ENCODE data around the gene STARD7.
"Not testable (repeated sequence)": the region's sequence is repeated elsewhere in the genome, so short reads cannot be mapped to it uniquely, and the experiment has no call there.

Gene STARD7

DNA sequence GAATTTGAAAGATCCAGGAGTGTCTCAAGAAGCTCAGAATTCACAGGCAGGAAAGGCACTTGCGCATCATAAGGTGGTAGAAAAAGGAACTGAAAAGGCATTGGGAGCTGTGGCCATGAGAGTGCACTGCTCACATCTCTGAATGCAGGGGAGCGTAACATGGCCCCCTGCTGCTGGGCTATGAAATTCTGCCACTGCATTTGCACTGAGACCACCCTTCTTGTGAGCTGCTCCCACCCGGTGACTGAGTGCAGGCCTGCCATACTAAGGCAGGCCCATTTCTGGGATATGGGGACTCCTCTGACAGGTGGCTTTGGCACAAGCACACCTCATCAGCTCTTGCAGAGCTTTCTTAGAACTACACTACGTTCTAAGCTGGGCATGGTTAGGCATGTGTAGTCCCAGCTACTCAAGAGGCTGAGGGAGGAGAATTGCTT is 25.3 kb upstream of the STARD7 start:
- no peak for DNase-seq (ENCODE audit: low read depth, low spot score)

DNA sequence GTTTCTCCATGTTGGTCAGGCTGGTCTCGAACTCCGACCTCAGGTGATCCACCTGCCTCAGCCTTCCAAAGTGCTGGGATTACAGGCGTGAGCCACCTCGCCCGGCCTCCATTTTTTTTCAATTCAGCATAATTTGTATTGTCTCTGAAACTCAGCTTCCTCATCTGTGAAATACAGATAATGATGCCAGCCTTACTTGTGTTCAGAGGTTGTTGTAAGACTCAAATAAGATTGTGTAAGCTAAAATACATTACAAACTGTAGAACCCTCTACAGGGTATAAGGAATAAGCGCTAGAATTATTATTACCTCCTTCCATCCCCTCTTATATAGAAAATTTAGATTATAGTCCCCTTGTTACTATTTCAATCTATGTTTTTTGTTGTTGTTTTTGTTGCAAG is 24.8 kb upstream of the STARD7 start:
- no peak for DNase-seq (ENCODE audit: low read depth, low spot score)

- no peak for DNase-seq (ENCODE audit: low read depth, low spot score)
Observed at GRCh38 chr2:96231316-96231715, 22.7 kb upstream of the STARD7 start.

DNA sequence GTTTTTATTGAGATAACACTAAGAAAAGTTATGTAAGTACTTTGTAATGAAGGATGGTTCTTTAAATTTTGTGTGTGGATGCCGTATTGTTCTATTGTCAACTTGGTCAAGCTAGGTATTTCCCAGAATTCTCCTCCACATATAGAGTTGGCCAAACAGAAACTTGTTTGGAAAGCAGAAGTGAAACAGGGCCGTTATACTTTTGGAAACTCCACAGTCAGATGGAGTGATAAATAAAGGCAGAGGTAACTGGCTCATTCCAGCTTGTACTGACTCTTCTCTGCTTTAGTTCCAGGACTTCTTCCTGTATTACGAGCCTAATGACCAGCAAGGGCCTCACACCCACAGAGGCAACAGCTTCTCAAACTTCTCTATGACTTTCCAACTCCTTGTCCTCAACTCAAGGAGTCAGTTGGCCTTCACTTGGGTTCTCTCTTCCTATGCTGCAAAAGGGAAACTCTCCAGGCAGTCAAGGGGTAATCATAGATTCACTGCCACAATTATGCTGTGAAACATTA is 16.4 kb upstream of the STARD7 start:
- no peak for DNase-seq (ENCODE audit: low read depth, low spot score)

DNA sequence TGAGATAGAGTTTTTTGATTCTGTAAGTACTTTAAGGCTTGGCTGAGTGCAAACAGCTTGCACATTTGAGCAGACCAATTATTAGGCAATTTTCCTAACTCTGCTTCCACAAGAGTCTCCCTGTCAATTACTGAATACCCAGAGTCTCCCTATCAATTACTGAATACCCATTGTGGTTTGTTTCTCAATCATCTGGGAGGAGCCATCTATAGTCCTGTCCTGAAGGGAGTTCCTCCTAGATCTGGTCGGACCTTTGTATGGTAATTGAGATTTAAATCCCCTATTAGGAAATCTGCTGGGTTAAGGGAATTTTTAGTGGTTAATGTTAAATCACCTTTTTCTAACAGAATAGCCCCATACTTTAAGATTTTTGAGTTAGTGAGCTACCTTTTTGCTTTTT is 12.5 kb upstream of the STARD7 start:
- not testable (repeated sequence) for DNase-seq (ENCODE audit: low read depth, low spot score)

DNA sequence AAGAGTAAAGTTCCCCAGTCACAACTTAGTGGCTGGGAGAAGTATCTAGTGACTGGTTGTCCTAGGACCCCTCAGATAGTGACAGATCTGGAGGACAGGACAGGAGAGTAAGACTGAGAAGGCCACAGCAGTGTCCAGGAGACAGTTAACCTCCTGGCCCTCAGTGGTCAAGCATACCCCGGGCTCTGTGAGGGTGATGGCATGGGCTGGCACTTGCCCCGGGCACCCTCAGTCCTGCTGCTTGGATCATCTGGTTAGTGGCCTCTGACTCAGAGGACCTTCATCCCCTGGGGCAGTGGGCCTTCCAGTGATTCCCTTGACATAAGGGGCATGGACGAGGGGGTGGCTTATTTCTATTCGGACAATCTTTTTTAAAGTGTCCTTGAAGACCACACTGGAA is 11.3 kb upstream of the STARD7 start:
- not testable (repeated sequence) for DNase-seq (ENCODE audit: low read depth, low spot score)

- no peak for DNase-seq (ENCODE audit: low read depth, low spot score)
Observed at GRCh38 chr2:96218508-96219131, 10.0 kb upstream of the STARD7 start.

DNA sequence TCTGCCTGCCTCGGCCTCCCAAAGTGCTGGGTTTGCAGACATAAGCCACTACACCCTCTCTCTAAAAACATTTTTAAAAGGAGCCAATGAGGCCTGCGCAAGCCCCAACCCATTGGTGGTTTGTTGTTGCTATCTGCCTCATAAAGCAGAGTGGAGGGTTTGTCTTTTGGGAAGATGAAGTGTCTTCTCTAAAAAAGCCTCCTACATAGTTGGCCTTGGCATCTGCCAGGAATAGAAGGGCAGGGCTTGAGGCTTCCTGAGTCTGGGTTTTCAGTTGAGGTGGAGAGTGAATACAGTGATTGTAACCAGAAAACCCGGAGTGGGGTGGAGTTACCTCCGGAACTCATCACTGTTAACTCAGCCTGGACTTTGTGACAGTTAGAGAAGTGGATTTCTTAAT is 5.9 kb upstream of the STARD7 start:
- DNase-seq (ENCODE audit: low read depth, low spot score): no peak

DNA sequence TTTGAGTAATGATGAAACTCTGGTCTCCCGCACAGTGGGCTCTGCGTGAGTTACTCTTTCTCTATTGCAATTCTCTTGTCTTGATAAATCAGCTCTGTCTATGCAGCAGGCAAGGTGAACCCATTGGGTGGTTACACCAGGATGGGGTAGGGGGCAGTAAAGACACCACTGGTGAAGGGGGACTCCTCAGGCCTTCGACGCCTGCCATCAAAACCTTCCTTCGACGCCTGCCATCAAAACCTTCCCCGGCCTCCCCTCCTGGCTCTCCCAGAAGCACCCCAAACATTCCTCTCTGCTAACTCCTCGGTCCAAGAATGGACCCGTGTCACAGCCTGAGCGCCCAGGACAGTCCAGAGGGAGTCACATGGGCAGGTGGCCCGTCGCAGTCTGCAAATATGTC is 4.8 kb upstream of the STARD7 start:
- no peak for DNase-seq (ENCODE audit: low read depth, low spot score)

GRCh38 chr2:96212339-96212738 is 3.7 kb upstream of the STARD7 start:
- no peak for DNase-seq (ENCODE audit: low read depth, low spot score)

DNA sequence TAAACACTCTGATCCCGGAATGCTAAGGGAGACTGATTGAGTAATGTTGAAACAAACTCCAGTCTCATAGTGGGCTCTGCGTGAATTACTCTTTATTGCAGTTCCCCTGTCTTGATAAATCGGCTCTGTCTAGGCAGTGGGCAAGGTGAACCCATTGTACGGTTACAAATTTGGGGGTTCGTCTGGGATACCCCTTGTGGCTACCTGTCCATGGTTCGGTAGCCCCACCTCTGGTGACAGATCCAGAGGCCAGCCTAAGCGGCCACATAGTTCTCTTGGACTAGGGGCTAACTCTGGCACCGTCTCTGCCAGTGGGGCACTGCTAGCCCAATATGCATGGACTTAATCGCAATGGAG is 1.1 kb upstream of the STARD7 start:
- no peak for DNase-seq (ENCODE audit: low read depth, low spot score)

DNA sequence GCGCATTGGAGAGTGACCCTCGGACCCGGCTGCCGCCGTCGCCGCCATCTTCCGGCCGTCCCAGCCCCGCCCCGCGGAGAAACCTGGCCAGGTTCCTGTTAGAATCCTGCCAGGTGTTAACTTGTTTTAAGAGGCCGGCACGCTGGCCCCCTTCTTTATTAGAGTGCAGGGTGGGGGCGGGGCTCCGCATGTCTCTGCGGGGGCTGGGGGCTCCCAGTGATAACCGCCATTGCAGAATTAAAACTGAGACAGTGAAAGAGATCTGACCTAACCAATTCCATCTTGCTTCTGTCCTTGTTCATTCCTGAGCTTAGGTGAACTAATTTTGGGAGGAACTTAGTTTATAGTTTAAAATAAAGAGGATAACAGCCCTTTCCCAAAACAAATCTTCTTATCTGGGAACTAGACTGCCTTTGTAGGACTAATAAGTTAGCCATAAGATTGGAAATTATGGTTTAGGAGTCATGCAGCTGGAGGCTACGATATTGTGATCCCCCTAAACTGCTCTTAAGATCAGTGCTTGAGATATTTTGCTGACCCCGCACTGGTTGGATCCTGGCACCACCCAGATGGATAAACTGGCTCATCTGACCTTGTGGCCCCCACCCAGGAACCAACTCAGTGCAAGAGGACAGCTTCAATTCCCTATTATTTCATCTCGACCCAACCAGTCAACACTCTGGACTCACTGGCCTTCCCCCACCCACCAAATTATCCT is 543 bp upstream of the STARD7 start:
- DNase-seq (ENCODE audit: low read depth, low spot score): peak; percentile 8

GRCh38 chr2:96207774-96208142 is 869 bp downstream of the STARD7 start:
- no peak for DNase-seq (ENCODE audit: low read depth, low spot score)

DNA sequence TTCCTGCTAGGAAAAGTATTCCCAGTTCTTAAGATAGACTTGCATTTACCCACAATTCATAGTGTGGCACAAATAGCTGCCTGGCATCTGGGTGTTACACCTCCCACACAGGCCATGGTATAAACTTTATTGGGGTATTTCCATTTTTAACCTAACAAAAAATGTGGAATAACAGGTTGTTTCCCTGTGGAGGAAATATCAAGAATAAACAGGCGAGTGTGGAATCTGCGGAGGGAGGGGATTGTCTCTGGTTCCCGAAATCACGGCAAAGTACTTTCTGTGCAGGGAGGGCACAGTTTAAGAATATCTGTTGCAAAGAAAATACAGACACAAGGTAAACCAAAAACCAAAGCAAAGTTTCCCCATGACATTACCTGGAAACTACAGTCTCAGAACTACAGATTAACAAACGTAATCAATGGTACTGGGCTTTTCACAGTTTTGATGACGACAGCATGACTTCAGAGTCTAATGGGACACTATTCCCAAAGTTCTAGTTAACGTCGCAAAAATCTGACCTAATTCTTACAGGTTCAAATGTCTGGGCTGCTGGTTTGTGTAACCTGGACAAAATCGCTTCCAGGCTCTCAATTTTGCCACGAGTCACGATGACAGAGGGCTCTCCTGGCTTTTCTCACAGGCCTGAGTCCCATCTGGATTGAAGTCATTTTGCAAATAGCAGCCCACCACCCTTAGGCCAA is 1.4 kb downstream of the STARD7 start:
- peak; percentile 22 for DNase-seq (ENCODE audit: low read depth, low spot score)

DNA sequence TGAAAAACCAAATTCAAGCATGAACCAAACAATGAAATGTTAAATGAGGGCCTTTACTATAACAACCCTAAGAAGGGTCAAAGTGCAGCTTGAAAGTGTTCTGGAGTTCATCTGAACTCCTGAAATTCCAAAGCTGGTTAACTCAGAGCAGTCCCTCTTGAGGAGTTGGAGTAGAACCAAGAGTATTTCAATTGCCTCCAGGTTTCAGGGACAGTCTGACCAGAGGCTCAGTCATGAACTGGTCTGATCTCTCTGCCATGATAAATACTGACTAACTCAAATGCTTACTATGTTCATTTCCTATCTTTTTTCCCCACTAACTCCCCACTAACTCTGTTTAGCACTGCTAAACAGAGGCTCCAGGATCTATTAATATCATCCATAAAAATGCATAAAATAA is 2.7 kb downstream of the STARD7 start:
- DNase-seq (ENCODE audit: low read depth, low spot score): peak; percentile 57

DNA sequence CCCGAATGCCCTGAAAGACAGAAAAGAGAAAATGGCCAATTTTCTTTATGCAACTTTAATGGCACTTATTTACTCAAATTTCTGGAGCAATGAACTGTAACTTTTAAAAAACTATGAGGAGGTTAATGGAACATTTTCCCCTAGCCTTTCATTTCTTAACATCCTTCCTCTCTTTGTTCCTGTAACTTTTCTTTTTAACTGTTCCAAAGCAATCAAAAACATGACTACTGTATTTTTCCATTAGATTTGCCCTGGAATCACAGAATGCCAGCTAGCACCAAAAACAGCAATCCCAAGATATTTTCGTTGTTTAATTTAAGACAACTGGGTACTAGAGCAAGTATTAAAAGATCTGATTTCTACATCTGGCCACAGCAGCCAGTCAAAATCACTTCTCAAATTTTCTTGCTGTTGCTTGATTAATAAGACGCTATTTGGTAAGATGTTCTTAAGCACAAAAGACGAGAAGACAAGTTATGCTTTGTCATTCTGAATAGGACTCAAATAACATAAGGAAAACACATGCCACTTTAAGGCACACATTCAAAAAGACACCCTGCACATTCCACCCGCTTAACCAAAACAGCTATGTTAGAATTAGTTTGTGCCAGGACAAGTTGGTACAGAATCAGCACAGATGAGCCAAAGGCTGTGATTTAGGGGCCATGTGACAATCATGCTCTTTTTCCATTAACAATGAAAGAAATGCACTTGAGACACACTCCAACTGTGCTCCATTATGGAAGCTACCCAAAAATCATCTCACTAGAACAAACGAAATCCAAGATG is 3.6 kb downstream of the STARD7 start:
- peak; percentile 26 for DNase-seq (ENCODE audit: low read depth, low spot score)

DNA sequence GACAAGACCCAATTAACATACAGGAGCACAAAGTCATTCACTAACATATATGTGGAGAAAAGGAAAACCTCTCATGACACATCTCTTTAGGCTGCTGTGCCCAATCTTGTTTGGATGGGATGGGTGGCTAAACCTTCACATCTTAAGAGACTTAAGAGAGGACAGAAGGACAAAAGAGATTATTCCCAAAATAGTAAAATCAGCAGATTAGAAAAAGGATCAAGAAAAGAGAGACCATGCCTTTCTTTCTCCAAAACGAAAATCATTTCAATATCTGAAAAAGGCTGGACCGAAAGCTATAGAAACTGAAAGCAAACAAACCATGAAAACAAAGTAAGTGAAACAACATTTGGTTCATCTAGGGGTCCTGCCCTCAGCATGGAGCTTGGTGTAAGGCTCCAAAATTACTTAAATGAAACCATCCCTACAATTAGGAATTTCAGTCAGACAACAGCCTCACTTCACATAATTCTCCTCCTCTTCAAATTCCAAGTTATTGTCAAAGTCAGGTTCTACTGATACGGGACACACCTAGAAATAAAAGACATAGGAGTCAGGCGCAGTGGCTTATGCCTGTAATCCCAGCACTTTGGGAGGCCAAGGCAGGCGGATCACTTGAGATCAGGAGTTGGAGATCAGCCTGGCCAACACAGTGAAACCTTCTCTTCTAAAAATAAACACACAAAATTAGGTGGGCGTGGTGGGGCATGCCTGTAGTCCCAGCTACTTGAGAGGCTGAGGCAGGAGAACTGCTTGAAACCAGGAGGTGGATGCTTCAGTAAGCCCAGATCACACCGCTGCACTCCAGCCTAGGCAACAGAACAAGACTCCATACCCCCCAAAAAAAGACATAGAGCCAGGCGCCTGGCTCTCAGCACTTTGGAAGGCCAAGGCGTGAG is 5.2 kb downstream of the STARD7 start:
- DNase-seq (ENCODE audit: low read depth, low spot score): no peak

DNA sequence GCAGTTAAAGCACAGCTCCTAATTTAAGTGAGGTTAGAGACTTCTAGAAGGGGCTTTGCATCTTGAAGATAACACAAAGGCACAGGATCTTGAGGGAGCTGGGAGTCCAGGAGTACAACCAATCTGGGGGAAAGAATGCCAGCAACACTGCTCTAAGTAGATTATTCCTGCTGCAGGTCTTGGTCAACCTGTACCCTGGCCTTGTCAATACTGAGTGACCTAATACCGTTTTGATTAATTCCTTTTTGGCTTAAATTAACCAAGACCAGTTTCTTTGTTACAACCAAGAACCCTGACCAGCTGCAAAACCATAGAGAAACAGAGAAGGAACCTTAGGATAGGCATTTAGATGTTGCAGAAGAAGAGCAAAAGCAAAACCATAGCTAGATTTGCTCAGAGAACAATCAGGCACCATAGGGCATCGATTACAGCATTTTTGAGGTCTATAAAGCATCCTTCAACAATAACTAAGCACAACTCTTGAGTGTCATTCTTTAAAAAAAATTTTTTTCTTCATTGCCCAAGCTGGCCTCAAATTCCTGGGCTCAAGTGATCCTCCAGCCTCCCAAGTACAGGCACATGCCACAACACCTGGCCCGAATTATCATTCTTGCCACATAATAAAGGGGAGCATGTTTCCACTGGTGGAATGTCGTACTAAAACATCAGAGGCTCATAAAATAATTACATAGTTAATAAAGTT is 6.3 kb downstream of the STARD7 start:
- peak; percentile 20 for DNase-seq (ENCODE audit: low read depth, low spot score)

- DNase-seq (ENCODE audit: low read depth, low spot score): no peak
Observed at GRCh38 chr2:96201338-96201737, 7.3 kb downstream of the STARD7 start.

DNA sequence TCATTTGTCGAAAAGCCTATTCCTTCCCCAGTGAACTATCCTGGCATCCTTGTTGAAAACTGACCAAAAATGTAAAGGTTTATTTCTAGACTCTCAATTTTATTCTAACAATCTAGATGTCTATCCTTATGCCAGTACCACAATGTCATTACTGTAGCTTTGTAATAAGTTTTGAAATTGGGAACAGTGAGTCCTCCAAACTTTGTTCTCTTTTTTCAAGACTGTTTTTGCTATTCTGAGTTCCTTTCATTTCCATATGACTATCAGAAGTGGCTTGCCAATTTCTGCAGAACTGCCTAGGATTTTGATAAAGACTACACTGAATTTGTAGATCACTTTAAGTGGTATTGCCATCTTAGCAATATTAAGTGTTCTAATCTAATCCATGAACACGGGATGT is 9.7 kb downstream of the STARD7 start:
- DNase-seq (ENCODE audit: low read depth, low spot score): no peak
